OCI-LY7 (cell line): ENCODE measurements around the gene HPGDS.

Experiments used
- CTCF ChIP-seq: fragments of 200-600 bp; sonication (generic); conservative IDR thresholded peaks from 2 replicates; pipeline ENCODE4 v1.5.1; 2014; ENCODE audit warnings: mild to moderate bottlenecking, antibody characterized with exemption, low read length, moderate library complexity, mixed read lengths
- EZH2phosphoT487 ChIP-seq: fragments of 200-600 bp; sonication (generic); IDR thresholded peaks from 2 replicates; pipeline ENCODE4 v1.6.1; 2018; ENCODE audit warnings: low read depth, borderline replicate concordance, mild to moderate bottlenecking, mixed run types, antibody characterized with exemption, low read length, moderate library complexity, mixed read lengths

GRCh38 chr4:94262163-94263016, 80.2 kb downstream of the HPGDS start:
- TF ChIP-seq CTCF (no peak), EZH2phosphoT487 (no peak)
